Spinal cord (tissue), 10 donors: ENCODE measurements around the gene TNRC6C. TPM values are rescaled to one million over a fixed set of nuclear protein-coding genes. Genes with fewer than 3 reads are reported as not detected.

Source experiments
- DNase-seq, 6 donors: peaks; one replicate each; pipeline versions ENCODE4 v3.0.0 to v3.0.0-alpha.2; 2013 to 2015; ENCODE audit warnings: low spot score in 6 of 6, low read depth in 4 of 6
- H3K27ac ChIP-seq: one replicate; pipeline ENCODE4 v1.5.1; 2013; ENCODE audit warnings: low read depth, low read length, control low read depth
- H3K27me3 ChIP-seq: one replicate; pipeline ENCODE4 v1.6.1; 2013; ENCODE audit warnings: low read length; ENCODE audit not compliant: control insufficient read depth, insufficient read depth
- H3K36me3 ChIP-seq: one replicate; pipeline ENCODE4 v1.6.1; 2013; ENCODE audit warnings: low read length; ENCODE audit not compliant: control insufficient read depth, insufficient read depth
- H3K4me1 ChIP-seq: one replicate; pipeline ENCODE4 v1.6.1; 2013; ENCODE audit warnings: low read length; ENCODE audit not compliant: control insufficient read depth, insufficient read depth
- H3K4me3 ChIP-seq: one replicate; pipeline ENCODE4 v1.5.1; 2013; ENCODE audit warnings: low read depth, low read length, control low read depth
- H3K9me3 ChIP-seq: one replicate; pipeline ENCODE4 v1.6.1; 2013; ENCODE audit warnings: low read length; ENCODE audit not compliant: control insufficient read depth, insufficient read depth
- WGBS: methylation state at CpG from one replicate; pipeline ENCODE4 v1.1.5; 2013; ENCODE audit warnings: missing lambda C conversion rate; ENCODE audit not compliant: insufficient coverage; 5-methylcytosine and 5-hydroxymethylcytosine counted together
- polyA plus RNA-seq, 2 donors: library from polyadenylated mRNA; unstranded; fragments of 120-200 nt; gene quantifications; one replicate each; pipeline ENCODE4 v1.2.1, GENCODE V29; 2013; ENCODE audit not compliant: insufficient read length in 2 of 2
- total RNA-seq, 2 donors: library from RNA; depleted of rRNA in 1 of 2; stranded (reverse); fragments of 120-200 nt in 1 of 2; fragments of >200 nt in 1 of 2; gene quantifications; one replicate each; pipeline versions ENCODE4 v1.2.3 to v1.2.4, GENCODE V29; 2013 to 2014
- donor health status: healthy.

Gene TNRC6C
- total and polyA plus RNA-seq, 4 donors: 21.5 to 31.8 (median 26.3) TPM

GRCh38 chr17:78104540-78104941, 146.0 kb downstream of the TNRC6C start:
- peaks cover 13% of the 10 kb centered on the region for H3K4me1 ChIP-seq
- no peak overlapping the region for H3K4me3 ChIP-seq
- no peaks in the 10 kb centered on the region for H3K9me3 ChIP-seq
- H3K27me3 ChIP-seq: no peaks in the 10 kb centered on the region
- WGBS: 94% methylated on average over 28 of the region's 28 CpGs
- H3K27ac ChIP-seq: no peak overlapping the region
- H3K36me3 ChIP-seq: peaks cover 72% of the 10 kb centered on the region
- no peak for DNase-seq

DNA sequence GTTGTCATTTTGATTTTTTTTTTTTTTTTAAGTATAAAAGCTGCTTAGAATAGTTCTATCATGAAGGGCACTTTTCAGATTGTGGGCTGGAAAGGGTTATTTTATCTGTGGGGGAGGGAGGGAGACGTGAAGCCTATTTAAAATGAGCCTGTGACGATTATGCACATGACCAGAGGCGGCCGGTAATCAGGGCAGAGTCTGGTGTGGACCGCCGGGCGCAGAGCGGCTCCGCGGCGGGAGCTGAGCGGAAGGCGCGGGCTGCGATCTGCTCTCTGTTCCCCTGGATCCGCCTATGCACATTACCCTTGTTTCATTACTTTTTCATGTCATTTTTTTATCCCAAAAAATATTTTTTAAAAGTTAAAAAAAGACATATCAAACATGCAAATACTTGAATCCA, 146.6 kb downstream of the TNRC6C start:
- H3K27me3 ChIP-seq: no peaks in the 10 kb centered on the region
- H3K9me3 ChIP-seq: no peaks in the 10 kb centered on the region
- H3K27ac ChIP-seq: no peak overlapping the region
- 54% methylated on average over 7 of the region's 16 CpGs for whole genome bisulfite sequencing
- no peak for DNase-seq
- peaks cover 13% of the 10 kb centered on the region for H3K4me1 ChIP-seq
- peaks cover 69% of the 10 kb centered on the region for H3K36me3 ChIP-seq
- H3K4me3 ChIP-seq: no peak overlapping the region

DNA sequence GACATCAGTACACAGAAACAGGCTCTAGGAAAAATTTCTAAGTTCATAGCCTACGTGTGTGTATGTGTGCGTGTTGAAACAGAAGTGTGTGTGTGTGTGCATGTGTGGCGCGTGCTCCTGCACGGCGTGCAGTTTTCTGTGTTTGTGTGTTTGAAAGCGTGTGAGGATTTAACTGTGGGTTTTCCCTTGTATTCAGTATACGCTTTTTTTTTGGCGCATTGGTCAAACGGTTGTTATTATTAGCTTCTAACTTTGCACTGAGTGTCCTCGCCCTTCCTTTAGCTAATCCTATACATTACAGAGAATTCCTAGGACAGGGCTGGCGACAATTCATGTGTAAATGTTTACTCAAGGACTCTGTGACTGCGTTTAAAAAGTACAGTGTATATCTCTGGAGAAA, 147.0 kb downstream of the TNRC6C start:
- WGBS: 89% methylated on average over 7 of the region's 13 CpGs
- H3K4me1 ChIP-seq: peaks cover 13% of the 10 kb centered on the region
- no peaks in the 10 kb centered on the region for H3K9me3 ChIP-seq
- no peak overlapping the region for H3K27ac ChIP-seq
- peaks cover 65% of the 10 kb centered on the region for H3K36me3 ChIP-seq
- no peaks in the 10 kb centered on the region for H3K27me3 ChIP-seq
- no peak overlapping the region for H3K4me3 ChIP-seq
- DNase-seq: no peak

GRCh38 chr17:78106211-78106610, 147.7 kb downstream of the TNRC6C start:
- Histone ChIP-seq H3K9me3 (no peaks in the 10 kb centered on the region), H3K27me3 (no peaks in the 10 kb centered on the region), H3K27ac (no peak overlapping the region), H3K4me3 (no peak overlapping the region), H3K36me3 (peaks cover 67% of the 10 kb centered on the region), H3K4me1 (peaks cover 13% of the 10 kb centered on the region)
- 69% methylated on average over 7 of the region's 15 CpGs for WGBS
- no peak for DNase-seq

GRCh38 chr17:78107457-78107856, 149.0 kb downstream of the TNRC6C start:
- Histone ChIP-seq H3K27me3 (no peaks in the 10 kb centered on the region), H3K27ac (no peak overlapping the region), H3K9me3 (no peaks in the 10 kb centered on the region), H3K4me1 (peaks cover 18% of the 10 kb centered on the region), H3K36me3 (peaks cover 68% of the 10 kb centered on the region), H3K4me3 (no peak overlapping the region)
- WGBS: 87% methylated on average over 4 of the region's 10 CpGs
- DNase-seq: no peak

DNA sequence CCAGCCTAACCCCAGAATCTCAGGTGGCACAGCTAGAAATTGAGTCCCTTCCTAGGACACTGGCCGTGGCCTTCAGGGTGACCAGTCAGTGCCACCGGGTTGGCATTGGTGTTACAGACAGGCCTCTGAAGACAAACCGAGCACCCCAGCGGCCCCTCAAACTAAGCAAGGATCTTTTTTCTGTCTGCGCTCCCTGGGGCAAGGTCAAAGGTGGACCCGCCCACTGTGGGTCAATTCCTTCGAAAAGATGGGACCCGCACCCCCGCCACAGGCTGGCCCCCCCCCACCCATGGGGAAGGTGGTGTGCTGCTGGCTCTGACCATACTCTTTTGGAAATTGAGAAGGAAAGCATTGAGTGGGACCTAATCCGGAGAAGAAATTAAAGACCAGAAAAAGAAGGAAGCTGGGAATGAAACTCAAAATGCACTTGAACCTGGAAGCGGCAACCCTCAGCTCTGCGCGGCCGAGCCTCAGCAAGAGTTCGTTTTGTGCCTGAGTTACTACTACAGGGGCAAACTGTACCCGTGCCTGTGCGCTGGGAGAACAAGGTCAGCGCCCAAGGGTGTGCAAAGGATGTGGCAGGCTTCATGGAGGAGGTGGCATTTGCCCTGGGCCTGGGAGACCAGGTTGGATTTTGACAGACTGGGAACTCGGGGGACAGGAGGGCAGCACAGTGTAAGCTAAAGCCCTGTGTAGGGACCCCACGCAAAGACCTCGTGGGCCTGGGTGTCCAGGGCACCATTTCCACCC, 149.6 kb downstream of the TNRC6C start:
- no peak overlapping the region for H3K4me3 ChIP-seq
- peaks cover 67% of the 10 kb centered on the region for H3K36me3 ChIP-seq
- peaks cover 22% of the 10 kb centered on the region for H3K4me1 ChIP-seq
- 90% methylated on average over 16 of the region's 21 CpGs for WGBS
- no peaks in the 10 kb centered on the region for H3K9me3 ChIP-seq
- no peaks in the 10 kb centered on the region for H3K27me3 ChIP-seq
- H3K27ac ChIP-seq: no peak overlapping the region
- DNase-seq: no peak

- peaks cover 60% of the 10 kb centered on the region for H3K36me3 ChIP-seq
- 64% methylated on average over 13 of the region's 18 CpGs for WGBS
- H3K4me3 ChIP-seq: no peak overlapping the region
- no peaks in the 10 kb centered on the region for H3K27me3 ChIP-seq
- no peak overlapping the region for H3K27ac ChIP-seq
- peak in 2 of 6 donors; percentile 20 to 73 for DNase-seq
- H3K4me1 ChIP-seq: peaks cover 22% of the 10 kb centered on the region
- no peaks in the 10 kb centered on the region for H3K9me3 ChIP-seq
Observed at GRCh38 chr17:78108726-78109488, 150.4 kb downstream of the TNRC6C start.

DNA sequence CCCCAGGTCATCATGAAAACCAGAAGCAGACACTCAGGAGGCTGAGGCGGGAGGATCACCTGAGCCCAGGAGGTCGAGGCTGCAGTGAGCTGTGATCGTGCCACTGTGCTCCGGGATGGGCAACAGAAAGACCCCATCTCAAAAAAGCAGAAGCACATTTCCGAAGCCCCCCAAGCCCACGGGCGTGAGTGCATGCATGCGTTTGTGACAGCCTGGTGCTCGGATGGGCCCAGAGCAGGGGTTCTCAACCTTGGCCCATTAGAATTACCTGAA, 150.9 kb downstream of the TNRC6C start:
- no peaks in the 10 kb centered on the region for H3K27me3 ChIP-seq
- H3K36me3 ChIP-seq: peaks cover 55% of the 10 kb centered on the region
- 83% methylated on average over 7 of the region's 9 CpGs for WGBS
- no peak for DNase-seq
- no peaks in the 10 kb centered on the region for H3K9me3 ChIP-seq
- H3K4me1 ChIP-seq: peaks cover 22% of the 10 kb centered on the region
- H3K4me3 ChIP-seq: no peak overlapping the region
- no peak overlapping the region for H3K27ac ChIP-seq

GRCh38 chr17:78110363-78111015, 152.0 kb downstream of the TNRC6C start:
- Histone ChIP-seq H3K9me3 (no peaks in the 10 kb centered on the region), H3K27me3 (no peaks in the 10 kb centered on the region), H3K4me1 (peaks cover 28% of the 10 kb centered on the region), H3K4me3 (no peak overlapping the region), H3K36me3 (peaks cover 44% of the 10 kb centered on the region), H3K27ac (no peak overlapping the region)
- DNase-seq: no peak
- 87% methylated on average over 22 of the region's 22 CpGs for WGBS
